ENCODE results near the gene IRF2BPL. TPM values are rescaled to one million over a fixed set of nuclear protein-coding genes. Genes with fewer than 3 reads are reported as not detected.

Gene IRF2BPL
- total and polyA plus RNA-seq, 8 donors: 5.3 to 43.6 (median 21.7) TPM

DNA sequence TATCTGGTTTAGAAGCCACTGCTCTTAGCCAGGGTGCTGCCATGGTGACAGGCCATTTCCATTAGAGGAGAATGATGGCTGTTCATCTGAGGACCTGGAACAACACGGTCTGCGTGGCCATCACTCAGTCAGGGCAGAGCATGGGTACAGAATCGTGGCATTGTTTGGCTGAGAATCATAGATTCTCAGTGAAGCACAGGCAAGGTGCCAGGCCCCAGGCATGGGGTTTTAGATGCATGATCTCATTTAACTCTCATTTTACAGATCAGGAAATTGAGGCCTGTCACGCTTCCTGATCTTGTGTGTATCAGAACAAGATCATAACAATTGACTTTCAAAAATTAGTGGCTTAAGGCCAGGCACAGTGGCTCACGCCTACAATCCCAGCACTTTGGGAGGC, 26.8 kb upstream of the IRF2BPL start:
- TF ChIP-seq EP300 (IDR thresholded peaks at IDR 0.05) (no peak), POLR2AphosphoS5 (IDR thresholded peaks at IDR 0.05) (no peak), POLR2A (IDR thresholded peaks at IDR 0.05) (no peak)
- TF ChIP-seq, protein P1, sequence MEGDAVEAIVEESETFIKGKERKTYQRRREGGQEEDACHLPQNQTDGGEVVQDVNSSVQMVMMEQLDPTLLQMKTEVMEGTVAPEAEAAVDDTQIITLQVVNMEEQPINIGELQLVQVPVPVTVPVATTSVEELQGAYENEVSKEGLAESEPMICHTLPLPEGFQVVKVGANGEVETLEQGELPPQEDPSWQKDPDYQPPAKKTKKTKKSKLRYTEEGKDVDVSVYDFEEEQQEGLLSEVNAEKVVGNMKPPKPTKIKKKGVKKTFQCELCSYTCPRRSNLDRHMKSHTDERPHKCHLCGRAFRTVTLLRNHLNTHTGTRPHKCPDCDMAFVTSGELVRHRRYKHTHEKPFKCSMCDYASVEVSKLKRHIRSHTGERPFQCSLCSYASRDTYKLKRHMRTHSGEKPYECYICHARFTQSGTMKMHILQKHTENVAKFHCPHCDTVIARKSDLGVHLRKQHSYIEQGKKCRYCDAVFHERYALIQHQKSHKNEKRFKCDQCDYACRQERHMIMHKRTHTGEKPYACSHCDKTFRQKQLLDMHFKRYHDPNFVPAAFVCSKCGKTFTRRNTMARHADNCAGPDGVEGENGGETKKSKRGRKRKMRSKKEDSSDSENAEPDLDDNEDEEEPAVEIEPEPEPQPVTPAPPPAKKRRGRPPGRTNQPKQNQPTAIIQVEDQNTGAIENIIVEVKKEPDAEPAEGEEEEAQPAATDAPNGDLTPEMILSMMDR (IDR thresholded peaks at IDR 0.05): no peak
- 76 to 84% (median 81%) methylated on average over 5 of the region's 5 CpGs for WGBS, 5 donors

DNA sequence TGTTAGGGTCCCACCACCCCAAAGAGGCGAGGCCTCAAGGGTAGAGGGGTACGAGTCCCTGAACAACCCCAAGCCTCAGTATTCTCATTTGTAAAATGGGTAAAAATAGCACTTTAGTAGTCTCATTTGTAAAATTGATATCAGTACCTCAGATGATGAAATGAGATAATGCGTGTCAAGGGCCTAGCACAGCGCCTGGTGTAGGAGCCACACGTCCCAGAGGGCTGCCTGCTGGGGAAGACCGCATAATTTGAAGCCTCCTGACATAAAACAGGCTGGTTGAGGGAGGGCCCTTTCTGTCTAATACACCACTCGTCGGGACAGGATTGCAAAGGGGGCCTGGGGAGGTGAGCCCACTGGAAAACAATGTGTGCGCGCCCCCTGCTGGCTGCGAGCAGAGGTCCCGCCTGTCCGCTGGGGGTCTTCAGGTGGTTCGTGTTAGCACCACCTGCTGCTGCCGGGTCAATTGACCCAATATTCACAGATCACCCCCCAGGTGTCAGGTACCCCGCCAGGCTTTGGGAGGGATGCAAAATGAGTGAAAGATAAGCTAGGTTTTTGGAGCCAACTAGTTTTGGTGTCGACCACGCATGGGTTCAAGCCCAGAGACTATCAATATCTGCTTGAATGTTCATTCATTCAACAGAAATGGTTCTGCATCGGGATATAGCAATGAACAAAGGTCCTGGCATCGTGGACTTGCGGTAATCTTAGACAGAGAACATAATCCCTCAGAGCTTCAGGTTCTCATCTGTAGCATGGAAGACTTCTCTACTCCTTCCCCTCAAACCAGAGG, 24.7 kb upstream of the IRF2BPL start:
- H3K27me3 ChIP-seq: no peaks in the 10 kb centered on the region
- peaks cover 17 to 29% (median 21%) of the 10 kb centered on the region in 4 donors for H3K4me1 ChIP-seq
- TF ChIP-seq EP300 (IDR thresholded peaks at IDR 0.05): no peak
- TF ChIP-seq POLR2AphosphoS5 (IDR thresholded peaks at IDR 0.05): peak in 1 of 3 donors; percentile 32
- no peak for TF ChIP-seq POLR2A (IDR thresholded peaks at IDR 0.05)
- TF ChIP-seq, protein P1 (IDR thresholded peaks at IDR 0.05): peak in 5 of 7 experiments; percentile 81 to 97 (median 93)
- H3K4me3 ChIP-seq: no peak overlapping the region
- H3K9me3 ChIP-seq: peaks cover 0 to 7% (median 3%) of the 10 kb centered on the region in 4 donors
- H3K36me3 ChIP-seq: no peaks in the 10 kb centered on the region
- peak; percentile 64 to 93 for DNase-seq
- intact Hi-C loops (cut with DNase I; ENCODE audit: low total_unique reads): loop anchor here (5.0 kb wide), 1 partner anchor 141 kb away; no protein-coding TSS in a partner anchor
- H3K27ac ChIP-seq: peak overlapping the region in 4 of 5 donors; percentile 56 to 80 (median 68)
- 35 to 46% (median 37%) methylated on average over 20 to 21 of the region's 21 CpGs for WGBS, 5 donors

More for the DNA sequence above, 26.8 kb upstream of the IRF2BPL start:
- intact Hi-C loops (cut with DNase I; ENCODE audit: low total_unique reads): no loop called here
- Histone ChIP-seq H3K4me3 (no peak overlapping the region), H3K27ac (no peak overlapping the region), H3K36me3 (no peaks in the 10 kb centered on the region), H3K4me1 (peaks cover 21 to 37% (median 23%) of the 10 kb centered on the region in 4 donors), H3K9me3 (peaks cover 0 to 7% (median 3%) of the 10 kb centered on the region in 4 donors), H3K27me3 (no peaks in the 10 kb centered on the region)
- DNase-seq: no peak

GRCh38 chr14:77052281-77053044, 24.0 kb upstream of the IRF2BPL start:
- Histone ChIP-seq H3K27me3 (no peaks in the 10 kb centered on the region), H3K36me3 (no peaks in the 10 kb centered on the region), H3K9me3 (peaks cover 0 to 7% (median 3%) of the 10 kb centered on the region in 4 donors), H3K4me3 (no peak overlapping the region), H3K4me1 (peaks cover 17 to 29% (median 21%) of the 10 kb centered on the region in 4 donors), H3K27ac (peak overlapping the region in 4 of 5 donors; percentile 56 to 80 (median 68))
- WGBS, 5 donors: 77 to 87% (median 83%) methylated on average over 6 to 8 of the region's 8 CpGs
- TF ChIP-seq, protein P1 (IDR thresholded peaks at IDR 0.05): no peak
- TF ChIP-seq POLR2A (IDR thresholded peaks at IDR 0.05) (no peak), EP300 (IDR thresholded peaks at IDR 0.05) (peak; percentile 12)
- no peak for DNase-seq
- intact Hi-C loops (cut with DNase I; ENCODE audit: low total_unique reads): loop anchor here (5.0 kb wide), 1 partner anchor 140 kb away; no protein-coding TSS in a partner anchor

- H3K9me3 ChIP-seq: peaks cover 0 to 4% (median 2%) of the 10 kb centered on the region in 4 donors
- no peak overlapping the region for H3K4me3 ChIP-seq
- DNase-seq: peak; percentile 49 to 60
- peaks cover 24 to 41% (median 28%) of the 10 kb centered on the region in 4 donors for H3K4me1 ChIP-seq
- H3K27ac ChIP-seq: peak overlapping the region; percentile 19 to 80 (median 65)
- peak in 1 of 3 donors; percentile 59 for TF ChIP-seq POLR2AphosphoS5 (IDR thresholded peaks at IDR 0.05)
- TF ChIP-seq, protein P1 (IDR thresholded peaks at IDR 0.05): no peak
- intact Hi-C loops (cut with DNase I; ENCODE audit: low total_unique reads): loop anchor here (5.0 kb wide), 1 partner anchor 139 kb away; no protein-coding TSS in a partner anchor
- H3K27me3 ChIP-seq: no peaks in the 10 kb centered on the region
- H3K36me3 ChIP-seq: no peaks in the 10 kb centered on the region
- 30 to 43% (median 32%) methylated on average over 8 to 11 of the region's 11 CpGs for WGBS, 5 donors
Observed at GRCh38 chr14:77051116-77051515, 22.6 kb upstream of the IRF2BPL start.
